Smooth muscle cell (in vitro differentiated cells): ENCODE measurements around the gene KHDC1. TPM values are rescaled to one million over a fixed set of nuclear protein-coding genes. Genes with fewer than 3 reads are reported as not detected.
"Not testable (repeated sequence)": the region's sequence is repeated elsewhere in the genome, so short reads cannot be mapped to it uniquely, and the experiment has no call there.

Source experiments
- DNase-seq: peaks from one replicate; lab custom pipeline; 2025; ENCODE audit not compliant: unreplicated experiment; lab: John Stamatoyannopoulos, UW
- H2AFZ ChIP-seq: fragments of 200-600 bp; sonication (generic); 2 replicates; pipeline ENCODE4 v1.6.0; 2016; ENCODE audit warnings: antibody characterized with exemption, low read depth, mild to moderate bottlenecking
- H3F3A ChIP-seq: fragments of 200-600 bp; sonication (generic); 2 replicates; pipeline ENCODE4 v1.6.0; 2017; ENCODE audit warnings: antibody characterized with exemption, low read depth
- H3K27ac ChIP-seq: fragments of 200-600 bp; sonication (generic); 2 replicates; pipeline ENCODE4 v1.5.1; 2016; ENCODE audit warnings: low read depth, mild to moderate bottlenecking
- H3K27me3 ChIP-seq: fragments of 200-600 bp; sonication (generic); 2 replicates; pipeline ENCODE4 v1.6.1; 2016; ENCODE audit warnings: low read depth, mild to moderate bottlenecking
- H3K36me3 ChIP-seq: fragments of 200-600 bp; sonication (generic); 2 replicates; pipeline ENCODE4 v1.5.1; 2016; ENCODE audit warnings: low read depth
- H3K4me1 ChIP-seq: fragments of 200-600 bp; sonication (generic); 2 replicates; pipeline ENCODE4 v1.5.1; 2016; ENCODE audit warnings: low read depth
- H3K4me2 ChIP-seq: fragments of 200-600 bp; sonication (generic); 2 replicates; pipeline ENCODE4 v1.6.0; 2016; ENCODE audit warnings: mild to moderate bottlenecking
- H3K4me3 ChIP-seq: fragments of 200-600 bp; sonication (generic); 2 replicates; pipeline ENCODE4 v1.5.1; 2016; ENCODE audit warnings: mild to moderate bottlenecking
- H3K79me2 ChIP-seq: fragments of 200-600 bp; sonication (generic); 2 replicates; pipeline ENCODE4 v1.6.0; 2016; ENCODE audit warnings: low read depth, mild to moderate bottlenecking
- H3K9ac ChIP-seq: fragments of 200-600 bp; sonication (generic); 2 replicates; pipeline ENCODE4 v1.6.0; 2016; ENCODE audit warnings: low read depth
- H3K9me3 ChIP-seq: fragments of 200-600 bp; sonication (generic); replicated peaks from 2 replicates; pipeline ENCODE4 v1.5.1; 2016; ENCODE audit warnings: low read depth
- H4K20me1 ChIP-seq: fragments of 200-600 bp; sonication (generic); 2 replicates; pipeline ENCODE4 v1.6.0; 2016; ENCODE audit warnings: low read depth
- WGBS: methylation state at CpG from one replicate; pipeline ENCODE4 v1.1.7; 2016; ENCODE audit warnings: low lambda C conversion rate; 5-methylcytosine and 5-hydroxymethylcytosine counted together
- polyA plus RNA-seq: library from polyadenylated mRNA; unstranded; fragments of >200 nt; fragmentation: Nextera tagmentation; extraction: Ambion mirVana; gene quantifications from 2 replicates; pipeline ENCODE4 v1.2.1, GENCODE V29; 2016
- total RNA-seq: library from RNA; depleted of rRNA; stranded (reverse); fragments of >200 nt; gene quantifications from 2 replicates; pipeline ENCODE4 v1.2.3, GENCODE V29; 2014
- TF ChIP-seq, protein P1 (sequence below): fragments of 200-600 bp; sonication (generic); IDR thresholded peaks from 2 replicates; pipeline ENCODE4 v1.5.1; 2017; ENCODE audit warnings: borderline replicate concordance, mild to moderate bottlenecking, antibody characterized with exemption; ENCODE audit not compliant: insufficient read depth, poor library complexity, severe bottlenecking

KHDC1 gene
- total and polyA plus RNA-seq, 2 experiments from 2014 or later = 1.6 to 8.0 TPM

DNA sequence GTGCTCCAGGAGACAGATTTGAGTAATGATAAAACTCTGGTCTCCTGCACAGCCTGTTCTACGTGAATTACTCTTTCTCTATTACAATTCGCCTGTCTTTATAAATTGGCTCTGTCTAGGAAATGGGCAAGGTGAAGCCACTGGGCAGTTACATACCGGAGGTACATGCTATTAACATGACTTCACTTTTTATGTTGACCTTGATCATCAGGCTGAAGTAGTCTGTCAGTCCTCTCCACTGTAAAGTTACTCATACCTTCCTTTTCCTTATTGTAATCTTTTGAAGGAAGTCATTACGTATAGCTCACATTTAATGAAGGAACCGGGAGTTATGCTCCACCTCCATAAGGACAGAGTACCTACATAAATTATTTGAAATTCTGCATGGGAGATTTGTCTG, 19.9 kb upstream of the KHDC1 start:
- Histone ChIP-seq H3K27me3 (no peaks in the 10 kb centered on the region), H3K9ac (no peak overlapping the region), H3K9me3 (no peaks in the 10 kb centered on the region), H4K20me1 (no peaks in the 10 kb centered on the region), H3K4me2 (no peak overlapping the region), H3F3A (no peaks in the 10 kb centered on the region), H3K27ac (no peak overlapping the region), H3K4me1 (no peaks in the 10 kb centered on the region), H2AFZ (no peak overlapping the region), H3K4me3 (no peak overlapping the region), H3K36me3 (no peaks in the 10 kb centered on the region), H3K79me2 (no peaks in the 10 kb centered on the region)
- TF ChIP-seq, protein P1, sequence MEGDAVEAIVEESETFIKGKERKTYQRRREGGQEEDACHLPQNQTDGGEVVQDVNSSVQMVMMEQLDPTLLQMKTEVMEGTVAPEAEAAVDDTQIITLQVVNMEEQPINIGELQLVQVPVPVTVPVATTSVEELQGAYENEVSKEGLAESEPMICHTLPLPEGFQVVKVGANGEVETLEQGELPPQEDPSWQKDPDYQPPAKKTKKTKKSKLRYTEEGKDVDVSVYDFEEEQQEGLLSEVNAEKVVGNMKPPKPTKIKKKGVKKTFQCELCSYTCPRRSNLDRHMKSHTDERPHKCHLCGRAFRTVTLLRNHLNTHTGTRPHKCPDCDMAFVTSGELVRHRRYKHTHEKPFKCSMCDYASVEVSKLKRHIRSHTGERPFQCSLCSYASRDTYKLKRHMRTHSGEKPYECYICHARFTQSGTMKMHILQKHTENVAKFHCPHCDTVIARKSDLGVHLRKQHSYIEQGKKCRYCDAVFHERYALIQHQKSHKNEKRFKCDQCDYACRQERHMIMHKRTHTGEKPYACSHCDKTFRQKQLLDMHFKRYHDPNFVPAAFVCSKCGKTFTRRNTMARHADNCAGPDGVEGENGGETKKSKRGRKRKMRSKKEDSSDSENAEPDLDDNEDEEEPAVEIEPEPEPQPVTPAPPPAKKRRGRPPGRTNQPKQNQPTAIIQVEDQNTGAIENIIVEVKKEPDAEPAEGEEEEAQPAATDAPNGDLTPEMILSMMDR = no peak
- no peak for DNase-seq
- WGBS = 85% methylated on average over 5 of the region's 5 CpGs

DNA sequence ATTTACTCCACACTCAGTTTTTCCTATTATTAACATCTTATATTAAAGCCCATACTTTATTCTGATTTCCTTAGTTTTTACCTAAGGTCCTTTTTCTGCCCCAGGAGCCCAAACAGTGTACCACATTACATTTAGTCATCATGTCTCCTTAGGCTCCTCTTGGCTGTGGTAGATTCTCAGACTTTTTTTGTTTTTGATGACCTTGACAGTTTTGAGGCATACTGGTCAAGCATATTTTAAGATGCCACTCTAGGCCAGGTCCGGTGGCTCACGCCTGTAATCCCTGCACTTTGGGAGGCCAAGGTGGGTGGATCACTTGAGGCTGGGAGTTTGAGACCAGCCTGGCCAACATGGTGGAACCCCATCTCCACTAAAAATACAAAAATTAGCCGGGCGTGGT, 18.7 kb upstream of the KHDC1 start:
- not testable (repeated sequence) for H2AFZ ChIP-seq, H3K27ac ChIP-seq, DNase-seq, H3K9ac ChIP-seq, H3K36me3 ChIP-seq, H3F3A ChIP-seq, H3K9me3 ChIP-seq, H3K4me1 ChIP-seq, H3K4me2 ChIP-seq, H3K79me2 ChIP-seq, H4K20me1 ChIP-seq, H3K4me3 ChIP-seq, H3K27me3 ChIP-seq
- WGBS = 93% methylated on average over 4 of the region's 4 CpGs

DNA sequence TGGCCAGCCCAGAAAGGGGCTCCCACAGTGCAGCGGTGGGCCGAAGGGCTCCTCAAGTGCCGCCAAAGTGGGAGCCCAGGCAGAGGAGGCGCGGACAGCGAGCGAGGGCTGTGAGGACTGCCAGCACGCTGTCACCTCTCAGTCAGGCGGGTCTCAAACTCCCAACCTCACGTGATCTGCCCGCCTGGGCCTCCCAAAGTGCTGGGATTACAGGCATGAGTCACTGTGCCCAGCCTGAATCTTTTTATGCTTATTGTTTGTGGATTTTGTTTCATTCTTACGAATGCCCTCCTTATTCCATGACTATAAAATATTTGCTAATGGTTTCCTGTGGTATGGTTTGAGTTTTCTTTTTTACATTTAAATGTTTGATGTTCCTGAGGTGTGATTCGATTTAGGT, 6.3 kb upstream of the KHDC1 start:
- H3K9ac ChIP-seq, H3K27me3 ChIP-seq, H3K4me3 ChIP-seq, H3K9me3 ChIP-seq, DNase-seq, H3F3A ChIP-seq, H3K36me3 ChIP-seq, H3K79me2 ChIP-seq, H4K20me1 ChIP-seq, H2AFZ ChIP-seq, H3K27ac ChIP-seq, H3K4me2 ChIP-seq, H3K4me1 ChIP-seq: not testable (repeated sequence)
- 89% methylated on average over 13 of the region's 13 CpGs for WGBS

DNA sequence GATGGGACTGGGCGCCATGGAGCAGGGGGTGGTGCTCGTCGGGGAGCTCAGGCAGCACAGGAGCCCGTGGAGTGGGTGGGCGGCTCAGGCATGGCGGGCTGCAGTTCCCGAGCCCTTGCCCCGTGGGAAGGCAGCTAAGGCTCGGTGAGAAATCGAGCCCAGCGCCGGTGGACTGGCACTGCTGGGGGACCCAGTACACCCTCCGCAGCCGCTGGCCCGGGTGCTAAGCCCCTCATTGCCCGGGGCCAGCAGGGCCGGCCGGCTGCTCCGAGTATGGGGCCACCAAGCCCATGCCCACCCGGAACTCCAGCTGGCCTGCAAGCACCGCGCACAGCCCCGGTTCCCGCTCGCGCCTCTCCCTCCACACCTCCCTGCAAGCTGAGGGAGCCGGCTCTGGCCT, 5.9 kb upstream of the KHDC1 start:
- H3K4me1 ChIP-seq, H3K79me2 ChIP-seq, H3K27me3 ChIP-seq, H3K9me3 ChIP-seq, DNase-seq, H3F3A ChIP-seq, H4K20me1 ChIP-seq, H3K4me3 ChIP-seq, H3K4me2 ChIP-seq, H3K36me3 ChIP-seq, H3K9ac ChIP-seq, H2AFZ ChIP-seq, H3K27ac ChIP-seq: not testable (repeated sequence)
- WGBS = 91% methylated on average over 18 of the region's 27 CpGs

DNA sequence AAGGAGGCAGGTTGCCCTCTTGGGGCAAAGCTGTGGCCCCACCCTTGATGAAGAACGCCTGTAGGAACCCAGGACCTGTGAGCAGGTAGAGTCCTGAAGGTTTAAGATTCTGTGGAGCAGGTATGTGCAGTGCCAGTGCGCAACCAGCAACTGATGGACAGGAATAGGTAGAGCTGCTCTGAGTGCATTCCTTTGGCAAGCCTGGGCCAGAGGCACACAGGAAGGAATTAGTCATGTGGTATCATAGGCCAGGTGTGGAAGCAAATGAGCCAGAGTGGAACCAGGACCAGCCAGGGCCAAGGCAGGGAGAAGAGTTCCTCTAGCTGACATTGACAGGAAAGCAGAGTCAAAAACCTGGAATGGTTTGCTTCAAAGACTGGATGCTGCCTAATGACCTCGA, 1.4 kb upstream of the KHDC1 start:
- 82% methylated on average over 3 of the region's 3 CpGs for WGBS
- Histone ChIP-seq H3K27me3 (no peaks in the 10 kb centered on the region), H3K4me1 (peaks cover 6% of the 10 kb centered on the region), H3K9ac (no peak overlapping the region), H3F3A (no peaks in the 10 kb centered on the region), H3K4me3 (no peak overlapping the region), H2AFZ (no peak overlapping the region), H4K20me1 (no peaks in the 10 kb centered on the region), H3K79me2 (no peaks in the 10 kb centered on the region), H3K36me3 (no peaks in the 10 kb centered on the region), H3K9me3 (no peaks in the 10 kb centered on the region), H3K4me2 (no peak overlapping the region), H3K27ac (peak overlapping the region; percentile 48)
- DNase-seq = no peak
- TF ChIP-seq, protein P1 = no peak
